ENCODE results near the gene ITGA7. TPM values are rescaled to one million over a fixed set of nuclear protein-coding genes. Genes with fewer than 3 reads are reported as not detected.

Gene ITGA7
- polyA plus RNA-seq, 5 donors = 11.4 to 33.9 (median 27.2) TPM

- no peak for DNase-seq
Observed at GRCh38 chr12:55700255-55701018, 7.3 kb downstream of the ITGA7 start.

- no peak for DNase-seq
Observed at GRCh38 chr12:55699471-55700055, 8.1 kb downstream of the ITGA7 start.

- no peak for DNase-seq
Observed at GRCh38 chr12:55698965-55699364, 8.7 kb downstream of the ITGA7 start.

GRCh38 chr12:55698241-55698955 is 9.3 kb downstream of the ITGA7 start:
- no peak for DNase-seq

- no peak for DNase-seq
Observed at GRCh38 chr12:55697686-55698085, 10.0 kb downstream of the ITGA7 start.

- DNase-seq = no peak
Observed at GRCh38 chr12:55696796-55697462, 10.8 kb downstream of the ITGA7 start.

GRCh38 chr12:55696141-55696540 is 11.6 kb downstream of the ITGA7 start:
- DNase-seq = no peak

- DNase-seq = no peak
Observed at GRCh38 chr12:55695349-55695748, 12.4 kb downstream of the ITGA7 start.

- DNase-seq = no peak
Observed at GRCh38 chr12:55694651-55695050, 13.1 kb downstream of the ITGA7 start.

- DNase-seq = no peak
Observed at GRCh38 chr12:55694188-55694515, 13.6 kb downstream of the ITGA7 start.

GRCh38 chr12:55693323-55694187 is 14.1 kb downstream of the ITGA7 start:
- DNase-seq = no peak

GRCh38 chr12:55692631-55693322 is 14.9 kb downstream of the ITGA7 start:
- DNase-seq = no peak

- DNase-seq = no peak
Observed at GRCh38 chr12:55688716-55689655, 18.7 kb downstream of the ITGA7 start.

- no peak for DNase-seq
Observed at GRCh38 chr12:55687746-55688145, 20.0 kb downstream of the ITGA7 start.

- DNase-seq = no peak
Observed at GRCh38 chr12:55686366-55687010, 21.2 kb downstream of the ITGA7 start.

- no peak for DNase-seq
Observed at GRCh38 chr12:55685671-55686070, 22.0 kb downstream of the ITGA7 start.

- DNase-seq = no peak
Observed at GRCh38 chr12:55684761-55685370, 22.8 kb downstream of the ITGA7 start.

- DNase-seq = no peak
Observed at GRCh38 chr12:55683676-55684075, 24.0 kb downstream of the ITGA7 start.
